GM12891 (cell line): ENCODE results near the gene ALDH5A1.

Experiments used
- DNase-seq: peaks from one replicate; pipeline ENCODE4 v3.0.0; 2011; ENCODE audit warnings: low spot score; ENCODE audit not compliant: insufficient read length
- FAIRE-seq: peaks from 2 replicates; lab custom pipeline; 2011; peaks lifted over from hg19 to GRCh38; lab: Jason Lieb, UNC
- PAX5 ChIP-seq: IDR thresholded peaks from 2 replicates; pipeline ENCODE4 v1.6.1; 2011; ENCODE audit warnings: low read length, moderate library complexity, mild to moderate bottlenecking; ENCODE audit not compliant: insufficient read depth, severe bottlenecking
- POLR2A ChIP-seq: IDR thresholded peaks from 2 replicates; pipeline ENCODE4 v1.6.1; 2011; ENCODE audit warnings: low read depth, low read length, control low read depth
- POLR2AphosphoS5 ChIP-seq: IDR thresholded peaks from 2 replicates; pipeline ENCODE4 v1.6.1; 2011; ENCODE audit warnings: low read depth, low read length, control low read depth
- POU2F2 ChIP-seq: IDR thresholded peaks from 2 replicates; pipeline ENCODE4 v1.6.1; 2011; ENCODE audit warnings: low read depth, mild to moderate bottlenecking, control low read depth, low read length, moderate library complexity
- SPI1 ChIP-seq: IDR thresholded peaks from 2 replicates; pipeline ENCODE4 v1.6.1; 2011; ENCODE audit warnings: low read depth, low read length, control low read depth
- TAF1 ChIP-seq: IDR thresholded peaks from 2 replicates; pipeline ENCODE4 v1.6.1; 2011; ENCODE audit warnings: low read depth, low read length, control low read depth

Gene ALDH5A1

DNA sequence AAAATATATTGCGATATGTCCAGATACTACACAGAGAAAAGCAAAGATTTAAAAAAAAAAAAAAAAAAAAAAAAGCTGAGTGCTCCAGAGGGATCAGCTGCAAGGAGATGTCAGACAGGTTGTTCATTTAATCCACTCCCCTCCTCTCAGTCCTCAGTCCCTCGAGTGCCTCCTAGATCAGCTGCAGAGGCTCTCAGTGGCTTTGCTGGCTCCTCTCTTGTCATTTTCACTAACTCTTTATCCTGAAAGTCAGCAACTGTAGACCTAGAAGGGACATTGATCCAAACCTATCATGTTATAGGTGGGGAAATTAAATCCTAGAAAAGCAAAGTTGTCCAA is 89.6 kb downstream of the ALDH5A1 start:
- no peak for DNase-seq
- no peak for TF ChIP-seq POLR2AphosphoS5
- TF ChIP-seq POU2F2, result no peak
- TF ChIP-seq TAF1, result no peak
- TF ChIP-seq SPI1, result no peak
- TF ChIP-seq PAX5, result no peak
- no peak for TF ChIP-seq POLR2A
- FAIRE-seq, result no peak
